GM21825 (cell line): ENCODE data around the gene RRBP1.

Experiments
- ATAC-seq: cut with Tn5 transposase; IDR thresholded peaks from one replicate; pipeline ENCODE4 v1.9.1; 2021; ENCODE audit warnings: mild to moderate bottlenecking, moderate library complexity; ENCODE audit not compliant: unreplicated experiment

Gene RRBP1

DNA sequence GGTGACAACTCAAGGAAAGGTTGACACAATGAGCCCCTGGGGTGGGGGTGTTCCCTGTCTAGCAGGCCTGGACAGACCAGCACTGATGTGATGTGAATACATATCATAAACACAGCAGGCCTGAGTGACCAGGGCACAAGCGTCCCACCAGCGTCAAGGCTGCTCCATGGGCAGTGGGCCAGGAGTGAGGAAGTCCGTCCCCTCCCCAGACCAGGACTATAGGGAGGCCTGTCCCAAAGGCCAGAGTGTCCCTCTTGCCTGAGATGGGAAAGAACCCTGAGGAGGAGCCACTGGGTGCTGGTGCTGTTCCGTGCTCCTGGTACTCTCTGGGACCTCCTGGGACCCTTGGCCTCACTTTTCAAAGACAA lies 44.6 kb downstream of the RRBP1 start:
- no peak for ATAC-seq

GRCh38 chr20:17636523-17637412 lies 45.3 kb downstream of the RRBP1 start:
- ATAC-seq, result no peak

DNA sequence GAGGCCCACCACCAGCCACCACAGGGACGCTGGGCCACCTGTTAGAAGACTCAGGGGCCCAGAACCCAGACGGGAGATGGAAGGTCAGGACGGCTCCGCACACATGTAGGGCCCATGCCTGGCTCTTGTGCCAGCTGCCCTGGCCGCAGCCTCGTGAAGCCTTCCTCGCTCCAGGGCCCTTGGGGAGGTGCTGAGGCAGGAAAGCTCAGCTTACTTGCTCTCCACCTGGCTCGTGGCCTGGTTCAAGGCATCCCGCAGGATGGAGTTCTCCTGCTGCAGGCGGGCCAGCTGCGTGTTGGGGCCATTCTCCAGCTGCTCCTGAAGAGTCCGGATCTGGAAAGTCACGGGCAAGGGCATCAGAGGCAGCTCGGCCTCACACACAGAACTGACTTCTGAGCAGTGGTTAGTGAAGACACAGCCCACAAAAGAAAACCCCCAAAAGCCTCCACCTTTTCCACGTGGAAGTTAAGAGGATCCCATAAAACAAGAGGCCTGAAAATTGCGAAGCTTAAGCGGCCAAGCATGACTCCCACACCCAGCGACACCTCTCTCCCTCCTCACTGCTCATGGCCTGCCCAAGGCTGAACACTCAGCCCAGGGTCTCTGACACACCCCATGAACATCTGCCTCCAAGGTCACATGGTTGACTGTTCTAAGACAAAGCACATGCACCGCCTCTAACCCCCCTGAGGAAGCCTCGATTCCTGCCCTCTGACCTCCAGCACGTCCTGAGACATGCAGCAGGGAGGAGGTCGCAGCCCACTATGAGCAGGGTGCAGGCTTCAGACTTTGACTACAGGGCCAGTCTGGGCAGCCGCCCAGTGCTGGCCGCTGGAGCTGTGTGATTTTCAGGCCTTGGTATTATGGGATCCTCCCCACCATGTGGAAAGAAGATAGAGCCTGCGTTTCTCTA lies 46.5 kb downstream of the RRBP1 start:
- ATAC-seq, result no peak

DNA sequence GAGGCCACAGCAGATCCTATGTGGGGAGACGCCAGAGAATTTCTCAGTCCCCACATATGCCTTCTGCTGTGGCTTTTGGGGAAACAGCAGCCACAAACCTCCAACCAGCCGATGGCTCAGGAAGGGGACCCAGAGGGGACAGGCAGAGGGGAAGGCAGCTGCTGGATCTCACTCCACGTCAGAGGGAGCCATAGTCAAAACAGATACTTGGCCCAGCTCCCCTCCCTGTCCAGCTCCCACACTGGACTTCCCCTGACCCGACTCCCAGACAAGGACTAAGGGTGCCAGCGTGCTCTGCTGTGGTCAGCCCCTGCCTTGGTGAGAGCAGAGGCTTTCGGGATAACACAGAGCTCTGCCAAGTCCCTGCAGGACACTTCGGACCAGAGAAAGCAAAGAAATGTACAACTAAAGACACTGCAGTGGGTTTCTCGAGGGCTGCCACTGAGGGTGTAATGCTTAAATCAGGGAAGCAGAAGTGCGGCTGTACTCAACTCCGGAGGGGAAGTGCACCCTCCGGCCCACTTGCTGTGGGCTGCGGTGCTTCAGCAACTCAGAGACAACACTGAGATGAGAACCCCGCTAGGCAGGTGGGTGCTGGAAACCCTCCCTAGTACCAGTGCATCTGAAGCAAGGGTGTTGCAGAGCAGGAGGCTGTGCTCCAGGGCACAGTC lies 47.2 kb downstream of the RRBP1 start:
- no peak for ATAC-seq

GRCh38 chr20:17633850-17634500 lies 48.1 kb downstream of the RRBP1 start:
- no peak for ATAC-seq

DNA sequence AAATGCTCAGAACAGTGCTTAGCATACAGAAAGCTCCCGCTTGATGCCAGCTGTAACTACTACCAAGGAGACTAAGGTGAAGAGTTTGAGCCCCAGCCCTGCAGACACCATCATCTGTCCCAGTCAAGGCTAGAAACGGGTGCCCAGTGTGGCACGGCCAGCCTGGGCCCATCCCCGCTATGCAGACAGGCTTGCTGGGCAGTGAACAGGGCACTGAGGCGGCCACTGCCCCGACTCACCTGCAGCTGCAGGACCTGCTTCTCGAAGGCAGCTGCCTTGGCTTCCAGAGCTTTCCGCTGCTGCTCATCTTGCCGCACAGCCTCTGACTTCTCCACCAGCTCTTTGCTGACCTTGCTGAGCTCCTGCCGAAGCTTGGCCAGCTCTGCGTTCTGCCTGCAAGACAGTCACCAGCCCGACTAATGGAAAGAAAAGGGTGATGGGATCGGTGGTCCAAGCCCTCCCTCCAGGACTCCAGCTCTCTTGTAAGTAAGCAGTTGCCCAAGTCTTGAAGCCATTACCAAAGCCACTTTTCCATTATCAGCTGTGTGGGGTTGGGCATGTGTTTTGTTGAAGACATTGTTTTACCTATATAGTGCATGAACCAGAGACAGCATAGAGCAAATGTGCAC lies 48.7 kb downstream of the RRBP1 start:
- ATAC-seq, result no peak

- ATAC-seq, result no peak
Measured at GRCh38 chr20:17631576-17632319, 50.3 kb downstream of the RRBP1 start.

DNA sequence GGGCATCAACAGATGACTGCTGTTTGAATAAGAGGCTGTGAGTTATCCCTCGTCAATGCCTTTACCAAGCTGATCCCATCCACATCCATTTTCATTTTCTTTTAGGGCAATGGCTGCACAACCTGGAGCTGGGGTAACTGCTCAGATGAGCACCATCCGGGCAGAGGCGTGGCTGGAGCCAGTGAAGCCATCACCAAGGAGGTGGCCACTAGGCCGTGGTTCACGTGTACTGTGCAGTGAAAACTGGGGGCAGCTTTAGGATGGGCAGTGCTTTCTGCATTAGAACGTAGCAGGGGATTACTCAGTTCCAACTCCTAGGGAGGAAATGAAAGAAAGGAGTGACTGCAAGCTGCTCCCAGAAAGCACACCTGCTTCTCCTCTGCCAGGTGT lies 51.2 kb downstream of the RRBP1 start:
- ATAC-seq, result no peak

- no peak for ATAC-seq
Measured at GRCh38 chr20:17630151-17630805, 51.8 kb downstream of the RRBP1 start.

DNA sequence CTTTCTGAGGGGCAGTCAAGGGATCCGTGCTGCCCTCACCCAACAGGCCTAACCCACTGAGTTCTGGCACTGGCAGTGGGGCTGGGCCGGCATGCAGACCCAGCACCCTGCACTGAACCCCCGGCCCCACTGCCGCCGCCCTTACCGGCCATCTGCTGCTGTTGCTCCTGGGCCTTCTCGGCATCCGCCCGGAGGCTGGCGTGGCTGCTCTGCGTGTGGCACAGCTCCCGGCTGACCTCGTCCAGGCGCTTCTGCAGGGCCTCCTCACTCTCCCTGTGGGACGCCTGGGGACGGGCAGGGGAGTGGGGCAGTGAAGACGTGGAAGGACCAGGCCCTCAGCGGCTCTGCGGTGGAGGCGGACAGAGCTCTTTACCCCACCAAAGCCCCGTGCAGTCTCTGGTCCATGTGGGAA lies 52.4 kb downstream of the RRBP1 start:
- no peak for ATAC-seq

- no peak for ATAC-seq
Measured at GRCh38 chr20:17629025-17629424, 53.0 kb downstream of the RRBP1 start.

- no peak for ATAC-seq
Measured at GRCh38 chr20:17628101-17628841, 53.8 kb downstream of the RRBP1 start.

- ATAC-seq, result no peak
Measured at GRCh38 chr20:17627101-17627955, 54.7 kb downstream of the RRBP1 start.

DNA sequence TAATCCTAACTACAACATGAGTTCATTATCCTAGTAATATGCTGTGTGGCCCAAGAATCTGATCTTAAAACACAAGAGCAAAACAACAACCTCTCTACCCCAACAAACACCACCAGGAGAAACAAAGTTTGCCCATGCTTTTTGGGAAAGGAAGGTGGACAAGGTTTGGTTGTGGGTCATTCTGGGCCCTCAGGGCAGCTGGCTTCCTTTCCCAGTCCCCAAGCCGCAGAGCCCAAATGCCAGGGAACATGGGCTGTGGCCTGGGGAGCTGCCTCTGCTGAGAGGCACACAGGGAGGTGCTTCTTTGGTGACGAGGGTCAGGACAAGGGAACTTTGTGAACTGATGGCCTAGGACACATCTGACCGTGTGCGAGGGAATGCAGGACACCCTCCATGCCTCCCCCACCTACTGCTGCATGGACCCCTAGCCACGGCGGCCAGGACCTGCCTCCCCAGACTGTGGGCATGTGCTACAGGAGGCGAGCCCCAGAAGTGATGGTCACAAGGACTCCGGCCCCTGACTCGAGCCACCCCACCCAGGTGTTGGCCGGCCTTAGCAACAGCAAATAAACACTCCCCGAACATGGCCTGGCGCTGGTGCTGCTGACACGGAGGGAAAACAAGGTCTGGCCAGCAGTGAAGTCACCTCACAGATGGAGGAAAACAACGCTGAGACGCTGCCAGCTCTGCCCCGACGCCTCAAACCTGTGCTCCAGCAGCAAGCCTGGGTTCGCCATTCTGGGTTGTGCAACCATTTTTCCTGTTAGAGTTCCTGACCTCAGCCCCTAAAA lies 55.6 kb downstream of the RRBP1 start:
- ATAC-seq, result no peak

GRCh38 chr20:17625246-17626051 lies 56.6 kb downstream of the RRBP1 start:
- ATAC-seq, result no peak
